ENCODE measurements around the gene KCNQ1OT1. TPM values are rescaled to one million over a fixed set of nuclear protein-coding genes. Genes with fewer than 3 reads are reported as not detected.

KCNQ1OT1 gene
- total RNA-seq, 1 experiment from 2014 or later: 1.2 TPM

DNA sequence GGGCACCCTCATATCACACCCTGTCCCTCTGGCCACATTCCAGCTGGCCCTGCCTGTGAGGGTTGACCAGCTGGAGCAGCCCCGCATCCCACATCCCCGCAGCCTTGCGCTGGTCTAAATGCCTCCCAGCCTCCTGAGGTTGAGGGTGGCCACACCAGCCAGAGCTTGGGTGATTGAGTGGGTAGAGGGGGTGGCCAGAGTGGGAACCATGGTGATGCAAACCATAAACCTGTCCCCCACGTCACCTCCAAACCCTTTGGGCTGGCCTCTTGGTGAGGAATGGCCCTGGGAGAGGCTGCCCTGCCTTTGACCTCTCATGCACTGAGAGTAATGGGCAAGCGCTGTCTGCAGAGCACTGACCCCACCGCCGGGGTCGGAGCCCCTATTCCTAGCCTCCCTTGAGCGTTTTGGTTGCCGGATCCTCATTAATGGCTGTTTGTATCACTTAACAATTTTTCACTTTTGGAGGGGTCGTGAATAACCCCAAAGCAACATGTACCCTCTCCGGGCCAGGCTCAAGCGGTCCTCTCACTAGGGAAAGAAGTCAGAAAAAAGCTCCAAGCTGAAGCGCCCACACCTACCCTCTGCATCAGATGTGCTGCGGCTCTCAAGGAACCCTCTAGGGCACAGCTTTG is 16.0 kb upstream of the KCNQ1OT1 start:
- no peak overlapping the region for H3K23ac ChIP-seq (ENCODE audit: insufficient read length, low read depth, low read length)
- TF ChIP-seq, protein P1, sequence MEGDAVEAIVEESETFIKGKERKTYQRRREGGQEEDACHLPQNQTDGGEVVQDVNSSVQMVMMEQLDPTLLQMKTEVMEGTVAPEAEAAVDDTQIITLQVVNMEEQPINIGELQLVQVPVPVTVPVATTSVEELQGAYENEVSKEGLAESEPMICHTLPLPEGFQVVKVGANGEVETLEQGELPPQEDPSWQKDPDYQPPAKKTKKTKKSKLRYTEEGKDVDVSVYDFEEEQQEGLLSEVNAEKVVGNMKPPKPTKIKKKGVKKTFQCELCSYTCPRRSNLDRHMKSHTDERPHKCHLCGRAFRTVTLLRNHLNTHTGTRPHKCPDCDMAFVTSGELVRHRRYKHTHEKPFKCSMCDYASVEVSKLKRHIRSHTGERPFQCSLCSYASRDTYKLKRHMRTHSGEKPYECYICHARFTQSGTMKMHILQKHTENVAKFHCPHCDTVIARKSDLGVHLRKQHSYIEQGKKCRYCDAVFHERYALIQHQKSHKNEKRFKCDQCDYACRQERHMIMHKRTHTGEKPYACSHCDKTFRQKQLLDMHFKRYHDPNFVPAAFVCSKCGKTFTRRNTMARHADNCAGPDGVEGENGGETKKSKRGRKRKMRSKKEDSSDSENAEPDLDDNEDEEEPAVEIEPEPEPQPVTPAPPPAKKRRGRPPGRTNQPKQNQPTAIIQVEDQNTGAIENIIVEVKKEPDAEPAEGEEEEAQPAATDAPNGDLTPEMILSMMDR (conservative IDR thresholded peaks at IDR 0.05): no peak
- H3K18ac ChIP-seq (ENCODE audit: insufficient read length, low read depth, low read length): no peak overlapping the region
- no peak overlapping the region for H2AK5ac ChIP-seq (ENCODE audit: insufficient read length, low read length)
- no peaks in the 10 kb centered on the region for H4K20me1 ChIP-seq (ENCODE audit: control insufficient read depth, insufficient read depth, insufficient read length)
- H3K23me2 ChIP-seq (ENCODE audit: insufficient read length, low read depth, low read length, poor library complexity, severe bottlenecking): no peaks in the 10 kb centered on the region
- H3K4ac ChIP-seq (ENCODE audit: low read depth, low read length): no peak overlapping the region
- H2BK20ac ChIP-seq (ENCODE audit: low read depth, low read length, poor library complexity, severe bottlenecking): no peak overlapping the region
- no peak overlapping the region for H4K8ac ChIP-seq (replicated peaks; ENCODE audit: insufficient read length, low read depth, low read length)
- no peak overlapping the region for H2BK120ac ChIP-seq (ENCODE audit: low read depth, low read length, poor library complexity, severe bottlenecking)
- H3K36me3 Mint-ChIP-seq (ENCODE audit: insufficient read depth in 1 of 3, low read depth in 3 of 3): peaks cover 0 to 6% (median 2%) of the 10 kb centered on the region in 3 experiments; a peak in 3 of 7 replicates
- peaks cover 5% of the 10 kb centered on the region; the same call in 1 of the 2 replicates for H3K4me1 ChIP-seq (ENCODE audit: insufficient read depth, low read length)
- no peak overlapping the region for H3K56ac ChIP-seq (ENCODE audit: insufficient read length, low read depth, low read length)
- no peak overlapping the region for H3T11ph ChIP-seq (ENCODE audit: low read length)
- no peak for DNase-seq
- H3K27me3 Mint-ChIP-seq (ENCODE audit: low read depth): peaks cover 100% of the 10 kb centered on the region
- peaks cover 17% of the 10 kb centered on the region; the same call in 1 of the 2 replicates for H3K27me3 ChIP-seq (ENCODE audit: insufficient read depth, low read length)
- no peak overlapping the region for H4K5ac ChIP-seq (ENCODE audit: insufficient read length, low read depth, low read length)
- H3K79me2 ChIP-seq (ENCODE audit: insufficient read depth, low read length): no peaks in the 10 kb centered on the region
- H2BK5ac ChIP-seq (ENCODE audit: insufficient read length, low read length): no peak overlapping the region
- no peak overlapping the region for H2BK15ac ChIP-seq (ENCODE audit: low read depth, low read length)
- H3K9me3 ChIP-seq (ENCODE audit: control insufficient read depth, low read depth, low read length): no peaks in the 10 kb centered on the region
- H3K27ac Mint-ChIP-seq: no peak overlapping the region
- no CpG with 5 or more reads among the region's 15 CpGs for WGBS (ENCODE audit: extremely low coverage, insufficient read length, low lambda C conversion rate)
- no peak overlapping the region for H2AFZ ChIP-seq (ENCODE audit: low read length)
- H4K91ac ChIP-seq (ENCODE audit: insufficient read length, low read depth, low read length): no peak overlapping the region
- H2BK12ac ChIP-seq (ENCODE audit: insufficient read length, low read depth, low read length): no peak overlapping the region
- no peaks in the 10 kb centered on the region for H3K79me1 ChIP-seq (ENCODE audit: insufficient read depth, low read depth, low read length, poor library complexity, severe bottlenecking)
- no peak overlapping the region for H3K4me2 ChIP-seq (ENCODE audit: insufficient read depth, insufficient read length, low read length)
- no peak overlapping the region for H3K27ac ChIP-seq (ENCODE audit: insufficient read length, low read depth, low read length)
- peaks cover 29 to 32% of the 10 kb centered on the region in 2 experiments for H3K4me1 Mint-ChIP-seq
- peaks cover 6% of the 10 kb centered on the region in 2 experiments; a peak in 4 of 5 replicates for H3K9me3 Mint-ChIP-seq
- H3K4me3 Mint-ChIP-seq: no peak overlapping the region
- no peak overlapping the region for H3K9ac ChIP-seq (ENCODE audit: extremely low read depth, insufficient read length, low read length)
- H3K14ac ChIP-seq (ENCODE audit: insufficient read depth, low read length): peak overlapping the region; percentile 19; the same call in 1 of the 2 replicates
